ENCODE results near the gene PZP. TPM values are rescaled to one million over a fixed set of nuclear protein-coding genes. Genes with fewer than 3 reads are reported as not detected.

The PZP gene
- total and polyA plus RNA-seq, 2 experiments from 2014 or later: 0.92 TPM; not detected in 1

- H3K4me1 Mint-ChIP-seq: peaks cover 7% of the 10 kb centered on the region
- TF ChIP-seq ZNF462 (CRISPR knock-in tag; IDR thresholded peaks at IDR 0.05): no peak
- no peak for TF ChIP-seq ZNF331 (CRISPR knock-in tag; IDR thresholded peaks at IDR 0.05; ENCODE audit: low read depth)
- no peak for TF ChIP-seq NANOG (IDR thresholded peaks at IDR 0.05; ENCODE audit: borderline replicate concordance)
- TF ChIP-seq ZNF114 (CRISPR knock-in tag; IDR thresholded peaks at IDR 0.05): no peak
- TF ChIP-seq JUNB (IDR thresholded peaks at IDR 0.05; ENCODE audit: unreplicated experiment): no peak
- TF ChIP-seq CREB1 (CRISPR knock-in tag; IDR thresholded peaks at IDR 0.05; ENCODE audit: low read depth): no peak
- TF ChIP-seq ETS1 (IDR thresholded peaks at IDR 0.05): no peak
- no peak for TF ChIP-seq REST (IDR thresholded peaks at IDR 0.05; ENCODE audit: unreplicated experiment)
- no peak for TF ChIP-seq CTCF (conservative IDR thresholded peaks at IDR 0.05; ENCODE audit: low read depth in 2 of 2)
- H4K20me1 ChIP-seq (replicated peaks; ENCODE audit: insufficient read depth): no peaks in the 10 kb centered on the region
- no peaks in the 10 kb centered on the region for H3K27me3 Mint-ChIP-seq (ENCODE audit: insufficient read depth, low read depth, poor library complexity)
- H3K9me3 Mint-ChIP-seq: no peaks in the 10 kb centered on the region; the same call in 2 of the 3 replicates
- H3K9me2 ChIP-seq (ENCODE audit: insufficient read depth): no peaks in the 10 kb centered on the region
- H3K27ac Mint-ChIP-seq: no peak overlapping the region
- H3K27ac ChIP-seq (ENCODE audit: low read depth): no peak overlapping the region
- H3K4me3 ChIP-seq: no peak overlapping the region
- H3K4me3 Mint-ChIP-seq: no peak overlapping the region
- DNase-seq (ENCODE audit: low spot score) (no peak), ATAC-seq (no peak)
- H3K36me3 ChIP-seq (ENCODE audit: insufficient read depth): no peaks in the 10 kb centered on the region
- no peaks in the 10 kb centered on the region for H3F3A ChIP-seq (replicated peaks; ENCODE audit: low read depth)
- H3K36me3 Mint-ChIP-seq (ENCODE audit: low read depth): no peaks in the 10 kb centered on the region
- no peaks in the 10 kb centered on the region for H3K79me2 ChIP-seq (replicated peaks; ENCODE audit: insufficient read depth)
- H3K4me1 ChIP-seq (ENCODE audit: insufficient read depth): peaks cover 9% of the 10 kb centered on the region; the same call in 1 of the 2 replicates
- no peak overlapping the region for H2AFZ ChIP-seq
- H3K4me2 ChIP-seq: no peak overlapping the region
- H3K27me3 ChIP-seq (ENCODE audit: insufficient read depth): no peaks in the 10 kb centered on the region
Measured at GRCh38 chr12:9256758-9257405, 48.7 kb upstream of the PZP start.

Measured in GM23338 (cell line).